Natural killer cell (primary cell): Measurements from ENCODE around the gene CEP57. TPM values are rescaled to one million over a fixed set of nuclear protein-coding genes. Genes with fewer than 3 reads are reported as not detected.

Experiments used
- ATAC-seq, 3 donors: fragments of 150-1000 bp in 2 of 3; fragments of 200-7000 bp in 1 of 3; cut with Tn5 transposase; 1 replicate in 1 of 3; 2 replicates in 2 of 3; pipeline ENCODE4 v1.10.0; 2021; ENCODE audit warnings: mild to moderate bottlenecking in 2 of 3, moderate library complexity in 2 of 3
- DNase-seq, 2 donors: peaks; one replicate each; pipeline versions ENCODE4 v3.0.0 to v3.0.0-alpha.2; 2013 to 2021; ENCODE audit warnings: mixed read lengths in 1 of 2
- H3K27ac ChIP-seq: one replicate; pipeline ENCODE4 v1.5.1; 2013; ENCODE audit warnings: mild to moderate bottlenecking, low read length
- H3K27me3 ChIP-seq: one replicate; pipeline ENCODE4 v1.6.1; 2013; ENCODE audit warnings: low read length; ENCODE audit not compliant: control insufficient read depth, insufficient read depth
- H3K36me3 ChIP-seq: one replicate; pipeline ENCODE4 v1.6.1; 2013; ENCODE audit warnings: low read length; ENCODE audit not compliant: control insufficient read depth, insufficient read depth
- H3K4me1 ChIP-seq: one replicate; pipeline ENCODE4 v1.6.1; 2013; ENCODE audit warnings: low read length; ENCODE audit not compliant: control insufficient read depth, insufficient read depth
- H3K4me3 ChIP-seq: one replicate; pipeline ENCODE4 v1.5.1; 2013; ENCODE audit warnings: low read length
- H3K9me3 ChIP-seq: one replicate; pipeline ENCODE4 v1.6.1; 2013; ENCODE audit warnings: low read length; ENCODE audit not compliant: control insufficient read depth, insufficient read depth
- H3K27ac Mint-ChIP-seq, 2 donors: one replicate each; pipeline ENCODE4 v1.8.0; 2022; ENCODE audit warnings: mild to moderate bottlenecking in 2 of 2, mixed read lengths in 2 of 2, moderate library complexity in 1 of 2
- H3K27me3 Mint-ChIP-seq, 2 donors: one replicate each; pipeline ENCODE4 v1.8.0; 2022; ENCODE audit warnings: low read depth in 2 of 2, mixed read lengths in 2 of 2
- H3K36me3 Mint-ChIP-seq: one replicate; pipeline ENCODE4 v1.8.0; 2022; ENCODE audit warnings: mixed read lengths
- H3K4me1 Mint-ChIP-seq, 2 donors: one replicate each; pipeline ENCODE4 v1.8.0; 2022; ENCODE audit warnings: mixed read lengths in 2 of 2
- H3K4me3 Mint-ChIP-seq: one replicate; pipeline ENCODE4 v1.8.0; 2022; ENCODE audit warnings: mild to moderate bottlenecking, moderate library complexity, mixed read lengths
- H3K9me3 Mint-ChIP-seq, 2 donors: one replicate each; pipeline ENCODE4 v1.8.0; 2022; ENCODE audit warnings: mixed read lengths in 2 of 2
- WGBS: methylation state at CpG from one replicate; pipeline ENCODE4 v1.1.7; 2013; ENCODE audit warnings: missing lambda C conversion rate; ENCODE audit not compliant: insufficient coverage; 5-methylcytosine and 5-hydroxymethylcytosine counted together
- intact Hi-C: fragments of 100-400 bp; cut with micrococcal nuclease; formaldehyde crosslinking; loops from one replicate; pipeline ENCODE4 v1.14.2; 2022
- total RNA-seq, 4 donors: library from RNA; stranded (reverse); fragments of 120-200 nt in 1 of 4; gene quantifications; one replicate each; pipeline versions ENCODE4 v1.2.3 to v1.2.4, GENCODE V29; 2013 to 2022
- TF ChIP-seq, protein P1 (sequence below): fragments of 200-600 bp; IDR thresholded peaks from one replicate; pipeline ENCODE4 v1.8.0; 2022; ENCODE audit warnings: antibody characterized with exemption

The CEP57 gene
- total RNA-seq, 3 donors from 2014 or later (not counting 1 experiment from before 2014, with no cell fraction given), result 40.8 to 64.9 (median 55.1) TPM

DNA sequence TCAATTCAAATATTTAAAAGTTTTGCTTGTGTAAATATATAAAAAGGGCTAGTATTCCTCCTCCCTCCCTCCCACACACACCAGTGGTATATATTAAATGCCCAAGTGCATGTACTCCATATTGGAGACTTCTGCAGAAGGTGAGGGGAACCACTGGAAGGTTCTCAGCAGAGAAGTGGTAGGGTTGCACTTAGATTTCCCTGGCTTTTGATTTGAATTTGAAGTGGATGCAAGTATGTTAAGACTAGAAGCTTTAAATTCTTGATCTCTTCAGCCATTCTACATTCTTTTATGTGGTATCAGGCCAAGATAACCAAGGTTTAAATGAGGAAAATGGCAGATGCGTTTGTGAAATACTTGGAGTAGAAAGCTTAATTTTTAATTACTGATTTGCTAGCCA, 43.1 kb downstream of the CEP57 start:
- peak overlapping the region in 1 of 2 donors; percentile 9 for H3K27ac Mint-ChIP-seq
- no peaks in the 10 kb centered on the region for H3K9me3 Mint-ChIP-seq
- Histone ChIP-seq H3K36me3 (peaks cover 87% of the 10 kb centered on the region), H3K27me3 (no peaks in the 10 kb centered on the region), H3K4me1 (no peaks in the 10 kb centered on the region), H3K27ac (no peak overlapping the region), H3K4me3 (no peak overlapping the region), H3K9me3 (no peaks in the 10 kb centered on the region)
- no peak for ATAC-seq
- H3K4me1 Mint-ChIP-seq, result peaks cover 0 to 7% of the 10 kb centered on the region in 2 donors
- no peak for DNase-seq
- no CpG with 5 or more reads among the region's 1 CpG for WGBS
- intact Hi-C loops, result no loop called here
- no peak overlapping the region for H3K4me3 Mint-ChIP-seq
- TF ChIP-seq, protein P1, sequence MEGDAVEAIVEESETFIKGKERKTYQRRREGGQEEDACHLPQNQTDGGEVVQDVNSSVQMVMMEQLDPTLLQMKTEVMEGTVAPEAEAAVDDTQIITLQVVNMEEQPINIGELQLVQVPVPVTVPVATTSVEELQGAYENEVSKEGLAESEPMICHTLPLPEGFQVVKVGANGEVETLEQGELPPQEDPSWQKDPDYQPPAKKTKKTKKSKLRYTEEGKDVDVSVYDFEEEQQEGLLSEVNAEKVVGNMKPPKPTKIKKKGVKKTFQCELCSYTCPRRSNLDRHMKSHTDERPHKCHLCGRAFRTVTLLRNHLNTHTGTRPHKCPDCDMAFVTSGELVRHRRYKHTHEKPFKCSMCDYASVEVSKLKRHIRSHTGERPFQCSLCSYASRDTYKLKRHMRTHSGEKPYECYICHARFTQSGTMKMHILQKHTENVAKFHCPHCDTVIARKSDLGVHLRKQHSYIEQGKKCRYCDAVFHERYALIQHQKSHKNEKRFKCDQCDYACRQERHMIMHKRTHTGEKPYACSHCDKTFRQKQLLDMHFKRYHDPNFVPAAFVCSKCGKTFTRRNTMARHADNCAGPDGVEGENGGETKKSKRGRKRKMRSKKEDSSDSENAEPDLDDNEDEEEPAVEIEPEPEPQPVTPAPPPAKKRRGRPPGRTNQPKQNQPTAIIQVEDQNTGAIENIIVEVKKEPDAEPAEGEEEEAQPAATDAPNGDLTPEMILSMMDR, result no peak
- no peaks in the 10 kb centered on the region for H3K27me3 Mint-ChIP-seq
- peaks cover 25% of the 10 kb centered on the region for H3K36me3 Mint-ChIP-seq

DNA sequence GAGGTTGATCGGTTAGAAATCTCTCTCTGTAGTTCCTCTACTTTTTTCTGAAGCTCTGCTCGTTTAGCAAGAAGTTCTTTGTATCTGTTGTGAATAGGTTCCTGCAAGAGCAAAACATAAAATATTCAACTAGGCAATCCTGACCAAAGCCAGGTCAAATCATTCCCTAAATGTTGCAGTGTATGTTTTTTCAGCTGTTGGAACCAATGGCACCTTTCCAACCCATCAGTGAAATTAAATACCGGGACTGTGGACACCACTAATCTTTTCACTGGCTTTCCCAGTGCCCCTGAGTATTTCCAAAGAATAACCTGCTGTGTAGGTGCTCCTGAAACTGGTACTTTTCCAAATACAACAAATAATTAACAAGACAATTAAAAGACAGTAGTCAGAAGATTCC, 45.1 kb downstream of the CEP57 start:
- intact Hi-C loops, result no loop called here
- H3K4me1 ChIP-seq, result no peaks in the 10 kb centered on the region

DNA sequence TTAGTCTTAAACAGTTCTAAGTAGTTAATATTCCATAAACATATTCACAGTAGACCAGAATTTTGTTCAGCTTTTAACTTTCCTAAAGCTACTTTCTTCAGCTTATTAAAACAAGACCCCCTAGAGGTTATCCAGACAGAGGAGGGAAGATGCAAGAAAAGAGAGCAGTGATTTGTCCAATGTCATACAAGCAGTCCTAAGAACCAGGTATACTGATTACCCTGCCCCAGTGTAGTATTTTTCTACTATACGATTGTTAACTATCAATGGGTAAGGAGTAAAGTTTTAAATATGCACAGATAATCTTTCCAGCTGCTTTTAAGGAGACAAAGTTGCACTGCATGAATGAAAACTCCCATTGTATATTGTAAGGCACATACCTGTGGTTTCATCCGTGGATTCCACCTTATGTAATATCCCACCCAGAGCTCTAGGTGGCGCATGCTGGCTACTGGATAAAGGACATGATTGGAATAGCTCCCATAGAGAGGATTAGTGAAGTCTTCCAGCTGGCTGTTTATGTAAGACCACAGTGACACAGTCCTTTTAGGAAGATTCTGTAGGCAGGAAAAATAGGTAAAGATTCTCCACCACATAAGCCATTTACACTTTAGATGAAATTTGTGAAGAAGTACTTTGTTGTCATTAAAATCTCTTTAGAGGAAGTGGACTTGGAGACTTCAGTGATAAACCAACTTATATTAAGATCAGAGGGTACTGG, 45.6 kb downstream of the CEP57 start:
- H3K4me1 ChIP-seq, result no peaks in the 10 kb centered on the region
- DNase-seq, result peak in 1 of 2 donors; percentile 75
- Mint-ChIP-seq H3K4me1 (peaks cover 0 to 7% of the 10 kb centered on the region in 2 donors), H3K27me3 (no peaks in the 10 kb centered on the region), H3K36me3 (peaks cover 20% of the 10 kb centered on the region), H3K9me3 (no peaks in the 10 kb centered on the region), H3K4me3 (no peak overlapping the region), H3K27ac (peak overlapping the region; percentile 23 to 35)
- WGBS, result 57% methylated on average over 2 of the region's 3 CpGs
- H3K4me3 ChIP-seq, result no peak overlapping the region
- intact Hi-C loops, result loop anchor here (2.0 kb wide), 3 partner anchors 507 to 591 kb away; partner anchors contain the start of gene MAML2
- no peaks in the 10 kb centered on the region for H3K27me3 ChIP-seq
- peak; percentile 87 to 95 (median 92) for ATAC-seq
- no peaks in the 10 kb centered on the region for H3K9me3 ChIP-seq
- no peak overlapping the region for H3K27ac ChIP-seq
- H3K36me3 ChIP-seq, result peaks cover 81% of the 10 kb centered on the region
- TF ChIP-seq, protein P1, result peak; percentile 79

More for the DNA sequence above, 45.1 kb downstream of the CEP57 start:
- Histone ChIP-seq H3K36me3 (peaks cover 81% of the 10 kb centered on the region), H3K4me3 (no peak overlapping the region), H3K9me3 (no peaks in the 10 kb centered on the region), H3K27ac (no peak overlapping the region), H3K27me3 (no peaks in the 10 kb centered on the region)
- peaks cover 25% of the 10 kb centered on the region for H3K36me3 Mint-ChIP-seq
- H3K4me3 Mint-ChIP-seq, result no peak overlapping the region
- no peak for DNase-seq
- no peaks in the 10 kb centered on the region for H3K27me3 Mint-ChIP-seq
- TF ChIP-seq, protein P1, result no peak
- no peaks in the 10 kb centered on the region for H3K9me3 Mint-ChIP-seq
- H3K27ac Mint-ChIP-seq, result no peak overlapping the region
- H3K4me1 Mint-ChIP-seq, result peaks cover 0 to 7% of the 10 kb centered on the region in 2 donors
- 45% methylated on average over 1 of the region's 3 CpGs for WGBS
- no peak for ATAC-seq
